Mesothelial cell of epicardium (in vitro differentiated cells): Measurements from ENCODE around the gene RABEP2. TPM values are rescaled to one million over a fixed set of nuclear protein-coding genes. Genes with fewer than 3 reads are reported as not detected.
A peak's percentile ranks its signal among the peaks of the same experiment; 100 is the strongest.
"Not testable (repeated sequence)": the region's sequence is repeated elsewhere in the genome, so short reads cannot be mapped to it uniquely, and the experiment has no call there.

ENCODE experiments used
- DNase-seq, 2 experiments: peaks; one replicate each; pipeline ENCODE4 v3.0.0; 2021; ENCODE audit warnings: low spot score in 2 of 2; ENCODE audit not compliant: unreplicated experiment in 2 of 2
- H3K27ac Mint-ChIP-seq: 2 replicates; pipeline ENCODE4 v1.8.0; 2021; ENCODE audit warnings: mixed read lengths
- H3K27me3 Mint-ChIP-seq: 2 replicates; pipeline ENCODE4 v1.8.0; 2021; ENCODE audit warnings: low read depth, mixed read lengths
- H3K36me3 Mint-ChIP-seq: 2 replicates; pipeline ENCODE4 v1.8.0; 2021; ENCODE audit warnings: mixed read lengths
- H3K4me1 Mint-ChIP-seq: 2 replicates; pipeline ENCODE4 v1.8.0; 2021; ENCODE audit warnings: mixed read lengths
- H3K4me3 Mint-ChIP-seq: 2 replicates; pipeline ENCODE4 v1.8.0; 2021; ENCODE audit warnings: mild to moderate bottlenecking, moderate library complexity, mixed read lengths
- H3K9me3 Mint-ChIP-seq: 2 replicates; pipeline ENCODE4 v1.8.0; 2021; ENCODE audit warnings: mixed read lengths
- total RNA-seq: library from RNA; stranded (reverse); gene quantifications from 3 replicates; pipeline ENCODE4 v1.2.1, GENCODE V29; 2021
- TF ChIP-seq, protein P1 (sequence below): fragments of 200-600 bp; sonication (generic); IDR thresholded peaks from one replicate; pipeline ENCODE4 v1.5.0; 2021; ENCODE audit warnings: antibody characterized with exemption; ENCODE audit not compliant: unreplicated experiment

RABEP2 gene
- total RNA-seq, result 26.8 to 30.1 TPM (median 29.7 TPM) in 3 replicates

DNA sequence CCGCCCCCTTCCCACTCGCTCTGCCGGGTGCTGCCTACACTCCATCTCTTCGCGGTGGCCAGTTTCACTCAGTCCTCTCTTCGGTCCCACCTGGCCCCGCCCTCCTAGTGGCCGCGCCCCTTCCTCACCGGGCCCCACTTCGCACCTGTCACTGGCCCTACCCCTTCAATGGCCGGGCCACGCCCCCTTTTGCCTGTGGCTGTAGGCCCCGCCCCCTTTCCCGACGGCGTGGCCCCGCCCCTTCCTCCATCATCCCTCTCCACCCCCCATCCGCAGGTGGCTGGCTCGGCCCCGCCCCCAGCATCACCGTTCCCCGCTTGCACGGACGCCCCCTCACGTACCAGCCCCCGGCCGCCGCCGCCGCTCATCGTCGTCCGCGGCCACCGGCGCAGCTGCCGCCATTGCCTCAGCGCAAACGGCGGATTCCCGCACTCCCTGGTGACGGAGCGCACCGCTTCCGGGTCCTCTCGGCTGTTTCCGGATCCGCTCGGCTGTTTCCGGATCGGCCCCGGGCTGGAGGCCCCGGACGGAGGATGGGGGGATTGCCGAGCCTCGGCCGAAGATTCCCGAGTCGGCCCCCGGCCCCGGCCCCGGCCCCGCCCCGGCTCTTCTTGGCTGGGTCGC lies at the start of gene RABEP2:
Gene RABEP2 (minus strand): TSS at position 477 of the 624 bp plus-strand sequence. CDS start 75 bp downstream, at position 402.
- peak; percentile 94 to 99 for DNase-seq
- Mint-ChIP-seq H3K36me3 (peaks cover 3% of the 10 kb centered on the region), H3K9me3 (no peaks in the 10 kb centered on the region), H3K4me3 (peak within 1 kb of the TSS; percentile 93), H3K27me3 (no peaks in the 10 kb centered on the region), H3K27ac (peak within 1 kb of the TSS; percentile 99), H3K4me1 (peaks cover 11% of the 10 kb centered on the region)
- TF ChIP-seq, protein P1, sequence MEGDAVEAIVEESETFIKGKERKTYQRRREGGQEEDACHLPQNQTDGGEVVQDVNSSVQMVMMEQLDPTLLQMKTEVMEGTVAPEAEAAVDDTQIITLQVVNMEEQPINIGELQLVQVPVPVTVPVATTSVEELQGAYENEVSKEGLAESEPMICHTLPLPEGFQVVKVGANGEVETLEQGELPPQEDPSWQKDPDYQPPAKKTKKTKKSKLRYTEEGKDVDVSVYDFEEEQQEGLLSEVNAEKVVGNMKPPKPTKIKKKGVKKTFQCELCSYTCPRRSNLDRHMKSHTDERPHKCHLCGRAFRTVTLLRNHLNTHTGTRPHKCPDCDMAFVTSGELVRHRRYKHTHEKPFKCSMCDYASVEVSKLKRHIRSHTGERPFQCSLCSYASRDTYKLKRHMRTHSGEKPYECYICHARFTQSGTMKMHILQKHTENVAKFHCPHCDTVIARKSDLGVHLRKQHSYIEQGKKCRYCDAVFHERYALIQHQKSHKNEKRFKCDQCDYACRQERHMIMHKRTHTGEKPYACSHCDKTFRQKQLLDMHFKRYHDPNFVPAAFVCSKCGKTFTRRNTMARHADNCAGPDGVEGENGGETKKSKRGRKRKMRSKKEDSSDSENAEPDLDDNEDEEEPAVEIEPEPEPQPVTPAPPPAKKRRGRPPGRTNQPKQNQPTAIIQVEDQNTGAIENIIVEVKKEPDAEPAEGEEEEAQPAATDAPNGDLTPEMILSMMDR, result no peak

DNA sequence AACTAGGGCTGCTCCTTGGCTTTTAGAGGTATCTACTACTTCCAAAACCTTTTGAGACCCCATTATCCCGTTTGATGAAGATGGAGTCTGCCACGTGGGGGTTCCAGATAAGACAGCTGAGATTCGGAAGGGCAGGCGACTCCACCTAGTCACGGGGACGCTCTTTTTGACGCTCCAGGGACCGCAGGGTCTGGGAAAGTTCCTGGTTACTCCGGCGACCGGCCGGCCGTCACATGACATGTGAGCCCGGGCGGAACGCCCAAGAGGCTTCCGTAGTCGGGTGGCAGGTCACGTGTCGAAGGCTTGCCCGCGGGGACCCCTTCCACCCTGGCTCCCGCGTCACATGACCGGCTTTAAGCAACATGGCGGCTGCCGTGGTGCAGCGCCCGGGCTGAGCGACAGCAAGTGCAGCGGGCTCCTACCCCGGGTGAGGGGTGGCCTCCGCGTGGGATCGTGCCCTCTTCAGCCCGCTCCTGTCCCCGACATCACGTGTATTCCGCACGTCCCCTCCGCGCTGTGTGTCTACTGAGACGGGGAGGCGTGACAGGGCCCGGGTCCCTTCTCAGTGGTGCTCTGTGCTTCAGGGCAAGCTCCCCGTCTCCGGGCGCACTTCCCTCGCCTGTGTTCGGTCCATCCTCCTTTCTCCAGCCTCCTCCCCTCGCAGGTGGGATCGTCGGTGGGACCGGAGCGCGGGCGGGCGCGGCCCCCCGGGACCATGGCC lies 49.6 kb upstream of the RABEP2 start, which contains the start of gene SPNS1:
Gene SPNS1 (plus strand): TSS at position 342 of the 721 bp plus-strand sequence. CDS start 374 bp downstream, at position 716.
- TF ChIP-seq, protein P1, result no peak
- DNase-seq, result peak; percentile 92 to 96
- Mint-ChIP-seq H3K36me3 (no peaks in the 10 kb centered on the region), H3K27me3 (no peaks in the 10 kb centered on the region), H3K27ac (peak within 1 kb of the TSS; percentile 97), H3K4me1 (peaks cover 13% of the 10 kb centered on the region), H3K9me3 (no peaks in the 10 kb centered on the region), H3K4me3 (peak within 1 kb of the TSS; percentile 93)

DNA sequence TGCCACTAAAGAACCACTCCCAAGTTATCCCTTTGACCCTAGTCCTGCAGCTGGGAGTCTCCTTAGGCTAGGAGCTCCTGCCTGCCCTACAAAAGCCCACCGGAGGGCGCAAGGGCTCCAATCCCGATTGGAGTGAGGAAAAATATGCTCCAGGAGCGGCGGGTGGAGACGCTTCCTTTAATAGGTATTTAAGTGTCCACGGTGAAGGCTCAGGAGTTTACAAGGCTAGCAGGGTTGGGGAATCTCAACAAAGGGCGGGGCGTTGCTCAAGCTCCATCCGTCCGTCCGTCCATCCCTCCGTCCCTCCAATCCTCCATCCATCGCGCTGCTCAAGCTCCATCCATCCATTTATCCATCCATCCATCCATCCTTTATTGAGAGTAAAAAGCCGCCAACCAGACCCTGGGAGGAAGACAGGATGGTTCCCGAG lies 49.0 kb upstream of the RABEP2 start:
- Mint-ChIP-seq H3K36me3 (no peaks in the 10 kb centered on the region), H3K4me1 (peaks cover 13% of the 10 kb centered on the region), H3K27ac (peak overlapping the region; percentile 97), H3K27me3 (no peaks in the 10 kb centered on the region), H3K4me3 (peak overlapping the region; percentile 93), H3K9me3 (no peaks in the 10 kb centered on the region)
- TF ChIP-seq, protein P1, result peak; percentile 47
- DNase-seq, result peak in 1 of 2 experiments; percentile 68

GRCh38 chr16:28969696-28970095 lies 44.7 kb upstream of the RABEP2 start:
- not testable (repeated sequence) for DNase-seq, H3K4me1 Mint-ChIP-seq, H3K27me3 Mint-ChIP-seq, H3K9me3 Mint-ChIP-seq, H3K27ac Mint-ChIP-seq, H3K36me3 Mint-ChIP-seq, H3K4me3 Mint-ChIP-seq

GRCh38 chr16:28967156-28967555 lies 42.1 kb upstream of the RABEP2 start:
- Mint-ChIP-seq H3K9me3 (no peaks in the 10 kb centered on the region), H3K4me3 (no peak overlapping the region), H3K4me1 (no peaks in the 10 kb centered on the region), H3K27me3 (no peaks in the 10 kb centered on the region), H3K27ac (no peak overlapping the region), H3K36me3 (peaks cover 13% of the 10 kb centered on the region)
- TF ChIP-seq, protein P1, result no peak
- DNase-seq, result no peak

DNA sequence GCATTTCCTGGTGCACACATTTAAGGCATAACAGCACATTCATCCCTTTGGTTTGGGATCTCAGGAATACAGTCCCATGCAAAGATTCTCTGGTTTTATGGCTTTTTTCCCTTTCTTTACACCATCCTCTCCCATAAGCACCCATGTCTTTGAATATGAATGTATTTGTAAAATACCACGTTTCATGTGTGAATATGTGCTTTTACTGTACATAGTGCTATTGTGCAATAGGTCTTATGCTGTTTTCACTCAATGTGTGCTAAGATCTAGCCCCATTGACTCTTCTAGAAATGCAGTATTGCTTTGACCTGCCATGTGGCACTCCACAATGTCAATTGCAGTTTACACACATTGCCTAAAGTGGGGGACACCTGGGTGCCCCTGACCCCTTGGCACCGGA lies 39.5 kb upstream of the RABEP2 start:
- DNase-seq, result no peak
- H3K4me1 Mint-ChIP-seq, result no peaks in the 10 kb centered on the region
- H3K27me3 Mint-ChIP-seq, result no peaks in the 10 kb centered on the region
- H3K9me3 Mint-ChIP-seq, result no peaks in the 10 kb centered on the region
- TF ChIP-seq, protein P1, result no peak
- H3K27ac Mint-ChIP-seq, result no peak overlapping the region
- no peak overlapping the region for H3K4me3 Mint-ChIP-seq
- H3K36me3 Mint-ChIP-seq, result peaks cover 23% of the 10 kb centered on the region
